ENCODE measurements around the gene CEP135. TPM values are rescaled to one million over a fixed set of nuclear protein-coding genes. Genes with fewer than 3 reads are reported as not detected.
A peak's percentile ranks its signal among the peaks of the same experiment; 100 is the strongest.

Gene CEP135
- total and polyA plus RNA-seq, 5 donors from 2014 or later = 9.3 to 23.9 (median 10.7) TPM

GRCh38 chr4:55989766-55990165, 41.0 kb downstream of the CEP135 start:
- no peaks in the 10 kb centered on the region for H3K4me1 ChIP-seq (ENCODE audit: control insufficient read depth, insufficient read depth, low read length, poor library complexity, severe bottlenecking)
- H3K27me3 ChIP-seq (ENCODE audit: control insufficient read depth, insufficient read depth, low read length) = no peaks in the 10 kb centered on the region
- peaks cover 44% of the 10 kb centered on the region for H3K36me3 Mint-ChIP-seq
- no peak overlapping the region for H3K4me3 Mint-ChIP-seq
- H3K9me3 Mint-ChIP-seq = no peaks in the 10 kb centered on the region
- peaks cover 12 to 23% (median 13%) of the 10 kb centered on the region in 4 donors for H3K4me1 Mint-ChIP-seq
- H3K27ac ChIP-seq (ENCODE audit: insufficient read depth, low read length, poor library complexity, severe bottlenecking) = no peak overlapping the region
- peaks cover 42% of the 10 kb centered on the region for H3K36me3 ChIP-seq (ENCODE audit: control insufficient read depth, insufficient read depth, low read length)
- no peak for ATAC-seq (ENCODE audit: low read depth in 2 of 2)
- no peak overlapping the region for H3K4me3 ChIP-seq (ENCODE audit: low read depth, low read length)
- DNase-seq = no peak
- H3K9me3 ChIP-seq (ENCODE audit: control insufficient read depth in 2 of 2, low read length in 2 of 2) = no peaks in the 10 kb centered on the region
- H3K27ac Mint-ChIP-seq = no peak overlapping the region
- no peaks in the 10 kb centered on the region for H3K27me3 Mint-ChIP-seq

GRCh38 chr4:55993994-55994663, 45.4 kb downstream of the CEP135 start:
- Mint-ChIP-seq H3K4me3 (peak overlapping the region in 1 of 4 donors; percentile 68), H3K27ac (peak overlapping the region; percentile 11 to 73 (median 14)), H3K27me3 (no peaks in the 10 kb centered on the region), H3K9me3 (no peaks in the 10 kb centered on the region), H3K36me3 (peaks cover 39% of the 10 kb centered on the region), H3K4me1 (peaks cover 12 to 28% (median 13%) of the 10 kb centered on the region in 4 donors)
- H3K27ac ChIP-seq (ENCODE audit: insufficient read depth, low read length, poor library complexity, severe bottlenecking) = no peak overlapping the region
- H3K36me3 ChIP-seq (ENCODE audit: control insufficient read depth, insufficient read depth, low read length) = peaks cover 37% of the 10 kb centered on the region
- no peak overlapping the region for H3K4me3 ChIP-seq (ENCODE audit: low read depth, low read length)
- ATAC-seq (ENCODE audit: low read depth in 2 of 2) = peak in 1 of 2 donors; percentile 64
- no peaks in the 10 kb centered on the region for H3K4me1 ChIP-seq (ENCODE audit: control insufficient read depth, insufficient read depth, low read length, poor library complexity, severe bottlenecking)
- H3K9me3 ChIP-seq (ENCODE audit: control insufficient read depth in 2 of 2, low read length in 2 of 2) = no peaks in the 10 kb centered on the region
- no peaks in the 10 kb centered on the region for H3K27me3 ChIP-seq (ENCODE audit: control insufficient read depth, insufficient read depth, low read length)
- DNase-seq = peak in 1 of 3 donors; percentile 60

GRCh38 chr4:55996646-55997045, 47.9 kb downstream of the CEP135 start:
- H3K9me3 ChIP-seq (ENCODE audit: control insufficient read depth in 2 of 2, low read length in 2 of 2) = no peaks in the 10 kb centered on the region
- Mint-ChIP-seq H3K27ac (peak overlapping the region in 1 of 3 donors; percentile 42), H3K4me3 (no peak overlapping the region), H3K36me3 (peaks cover 60% of the 10 kb centered on the region), H3K27me3 (no peaks in the 10 kb centered on the region), H3K9me3 (peaks cover 0 to 5% (median 1%) of the 10 kb centered on the region in 7 donors), H3K4me1 (peaks cover 14 to 28% (median 22%) of the 10 kb centered on the region in 4 donors)
- H3K27me3 ChIP-seq (ENCODE audit: control insufficient read depth, insufficient read depth, low read length) = no peaks in the 10 kb centered on the region
- H3K36me3 ChIP-seq (ENCODE audit: control insufficient read depth, insufficient read depth, low read length) = peaks cover 51% of the 10 kb centered on the region
- H3K27ac ChIP-seq (ENCODE audit: insufficient read depth, low read length, poor library complexity, severe bottlenecking) = no peak overlapping the region
- H3K4me3 ChIP-seq (ENCODE audit: low read depth, low read length) = no peak overlapping the region
- DNase-seq = no peak
- no peak for ATAC-seq (ENCODE audit: low read depth in 2 of 2)
- no peaks in the 10 kb centered on the region for H3K4me1 ChIP-seq (ENCODE audit: control insufficient read depth, insufficient read depth, low read length, poor library complexity, severe bottlenecking)

GRCh38 chr4:56003606-56004005, 54.9 kb downstream of the CEP135 start:
- Histone ChIP-seq H3K9me3 (ENCODE audit: control insufficient read depth in 2 of 2, low read length in 2 of 2) (peaks cover 0 to 3% of the 10 kb centered on the region in 2 experiments), H3K27me3 (ENCODE audit: control insufficient read depth, insufficient read depth, low read length) (no peaks in the 10 kb centered on the region), H3K4me3 (ENCODE audit: low read depth, low read length) (no peak overlapping the region), H3K4me1 (ENCODE audit: control insufficient read depth, insufficient read depth, low read length, poor library complexity, severe bottlenecking) (no peaks in the 10 kb centered on the region), H3K27ac (ENCODE audit: insufficient read depth, low read length, poor library complexity, severe bottlenecking) (no peak overlapping the region), H3K36me3 (ENCODE audit: control insufficient read depth, insufficient read depth, low read length) (peaks cover 75% of the 10 kb centered on the region)
- Mint-ChIP-seq H3K27me3 (no peaks in the 10 kb centered on the region), H3K9me3 (peaks cover 0 to 11% (median 1%) of the 10 kb centered on the region in 7 donors), H3K4me3 (no peak overlapping the region), H3K27ac (peak overlapping the region in 2 of 3 donors; percentile 21 to 29), H3K36me3 (peaks cover 90% of the 10 kb centered on the region), H3K4me1 (peaks cover 7 to 41% (median 16%) of the 10 kb centered on the region in 4 donors)
- ATAC-seq (ENCODE audit: low read depth in 2 of 2) (no peak), DNase-seq (no peak)

GRCh38 chr4:56004235-56004634, 55.5 kb downstream of the CEP135 start:
- DNase-seq = no peak
- H3K4me3 ChIP-seq (ENCODE audit: low read depth, low read length) = no peak overlapping the region
- H3K4me1 Mint-ChIP-seq = peaks cover 7 to 41% (median 16%) of the 10 kb centered on the region in 4 donors
- ATAC-seq (ENCODE audit: low read depth in 2 of 2) = no peak
- H3K27me3 Mint-ChIP-seq = no peaks in the 10 kb centered on the region
- no peaks in the 10 kb centered on the region for H3K27me3 ChIP-seq (ENCODE audit: control insufficient read depth, insufficient read depth, low read length)
- no peaks in the 10 kb centered on the region for H3K4me1 ChIP-seq (ENCODE audit: control insufficient read depth, insufficient read depth, low read length, poor library complexity, severe bottlenecking)
- H3K36me3 ChIP-seq (ENCODE audit: control insufficient read depth, insufficient read depth, low read length) = peaks cover 79% of the 10 kb centered on the region
- H3K36me3 Mint-ChIP-seq = peaks cover 85% of the 10 kb centered on the region
- no peak overlapping the region for H3K27ac ChIP-seq (ENCODE audit: insufficient read depth, low read length, poor library complexity, severe bottlenecking)
- no peak overlapping the region for H3K4me3 Mint-ChIP-seq
- peaks cover 0 to 11% (median 1%) of the 10 kb centered on the region in 7 donors for H3K9me3 Mint-ChIP-seq
- H3K27ac Mint-ChIP-seq = peak overlapping the region in 1 of 3 donors; percentile 21
- peaks cover 0 to 3% of the 10 kb centered on the region in 2 experiments for H3K9me3 ChIP-seq (ENCODE audit: control insufficient read depth in 2 of 2, low read length in 2 of 2)

- Histone ChIP-seq H3K4me1 (ENCODE audit: control insufficient read depth, insufficient read depth, low read length, poor library complexity, severe bottlenecking) (no peaks in the 10 kb centered on the region), H3K27me3 (ENCODE audit: control insufficient read depth, insufficient read depth, low read length) (no peaks in the 10 kb centered on the region), H3K4me3 (ENCODE audit: low read depth, low read length) (no peak overlapping the region), H3K36me3 (ENCODE audit: control insufficient read depth, insufficient read depth, low read length) (peaks cover 87% of the 10 kb centered on the region), H3K9me3 (ENCODE audit: control insufficient read depth in 2 of 2, low read length in 2 of 2) (peaks cover 0 to 3% of the 10 kb centered on the region in 2 experiments), H3K27ac (ENCODE audit: insufficient read depth, low read length, poor library complexity, severe bottlenecking) (no peak overlapping the region)
- DNase-seq (no peak), ATAC-seq (ENCODE audit: low read depth in 2 of 2) (no peak)
- H3K4me3 Mint-ChIP-seq = no peak overlapping the region
- H3K27me3 Mint-ChIP-seq = no peaks in the 10 kb centered on the region
- peaks cover 7 to 22% (median 10%) of the 10 kb centered on the region in 4 donors for H3K4me1 Mint-ChIP-seq
- peaks cover 78% of the 10 kb centered on the region for H3K36me3 Mint-ChIP-seq
- H3K9me3 Mint-ChIP-seq = peaks cover 0 to 7% (median 0%) of the 10 kb centered on the region in 7 donors
- no peak overlapping the region for H3K27ac Mint-ChIP-seq
Measured at GRCh38 chr4:56007154-56007553, 58.4 kb downstream of the CEP135 start.

GRCh38 chr4:56008206-56008605, 59.5 kb downstream of the CEP135 start:
- Histone ChIP-seq H3K4me3 (ENCODE audit: low read depth, low read length) (no peak overlapping the region), H3K4me1 (ENCODE audit: control insufficient read depth, insufficient read depth, low read length, poor library complexity, severe bottlenecking) (no peaks in the 10 kb centered on the region), H3K36me3 (ENCODE audit: control insufficient read depth, insufficient read depth, low read length) (peaks cover 92% of the 10 kb centered on the region), H3K27me3 (ENCODE audit: control insufficient read depth, insufficient read depth, low read length) (no peaks in the 10 kb centered on the region), H3K9me3 (ENCODE audit: control insufficient read depth in 2 of 2, low read length in 2 of 2) (peaks cover 0 to 3% of the 10 kb centered on the region in 2 experiments), H3K27ac (ENCODE audit: insufficient read depth, low read length, poor library complexity, severe bottlenecking) (no peak overlapping the region)
- ATAC-seq (ENCODE audit: low read depth in 2 of 2) = no peak
- no peaks in the 10 kb centered on the region for H3K27me3 Mint-ChIP-seq
- peaks cover 6 to 22% (median 10%) of the 10 kb centered on the region in 4 donors for H3K4me1 Mint-ChIP-seq
- peaks cover 79% of the 10 kb centered on the region for H3K36me3 Mint-ChIP-seq
- no peak overlapping the region for H3K4me3 Mint-ChIP-seq
- H3K27ac Mint-ChIP-seq = no peak overlapping the region
- no peak for DNase-seq
- peaks cover 0 to 7% (median 0%) of the 10 kb centered on the region in 7 donors for H3K9me3 Mint-ChIP-seq

GRCh38 chr4:56026596-56026995, 77.9 kb downstream of the CEP135 start:
- H3K9me3 Mint-ChIP-seq = peaks cover 0 to 13% (median 1%) of the 10 kb centered on the region in 7 donors
- DNase-seq = no peak
- no peak overlapping the region for H3K4me3 Mint-ChIP-seq
- H3K4me1 ChIP-seq (ENCODE audit: control insufficient read depth, insufficient read depth, low read length, poor library complexity, severe bottlenecking) = no peaks in the 10 kb centered on the region
- peaks cover 67% of the 10 kb centered on the region for H3K36me3 ChIP-seq (ENCODE audit: control insufficient read depth, insufficient read depth, low read length)
- H3K36me3 Mint-ChIP-seq = peaks cover 61% of the 10 kb centered on the region
- ATAC-seq (ENCODE audit: low read depth in 2 of 2) = no peak
- H3K4me3 ChIP-seq (ENCODE audit: low read depth, low read length) = no peak overlapping the region
- H3K27me3 ChIP-seq (ENCODE audit: control insufficient read depth, insufficient read depth, low read length) = no peaks in the 10 kb centered on the region
- no peak overlapping the region for H3K27ac Mint-ChIP-seq
- H3K9me3 ChIP-seq (ENCODE audit: control insufficient read depth in 2 of 2, low read length in 2 of 2) = no peaks in the 10 kb centered on the region
- H3K27ac ChIP-seq (ENCODE audit: insufficient read depth, low read length, poor library complexity, severe bottlenecking) = no peak overlapping the region
- H3K4me1 Mint-ChIP-seq = peaks cover 0 to 1% (median 0%) of the 10 kb centered on the region in 4 donors
- H3K27me3 Mint-ChIP-seq = no peaks in the 10 kb centered on the region

All from CD4-positive, CD25-positive, alpha-beta regulatory T cell (primary cell).